Measurements from ENCODE around the gene PCSK7.

GRCh38 chr11:117186431-117186761, 45.5 kb downstream of the PCSK7 start:
- TF ChIP-seq CTCF (IDR thresholded peaks at IDR 0.05) (no peak), POLR2AphosphoS5 (IDR thresholded peaks at IDR 0.05) (no peak)
